ENCODE measurements around the gene DCAF12. TPM values are rescaled to one million over a fixed set of nuclear protein-coding genes. Genes with fewer than 3 reads are reported as not detected.
A peak's percentile ranks its signal among the peaks of the same experiment; 100 is the strongest.

DCAF12 gene
- total and polyA plus RNA-seq, 4 donors, result 8.4 to 120 (median 16.0) TPM

DNA sequence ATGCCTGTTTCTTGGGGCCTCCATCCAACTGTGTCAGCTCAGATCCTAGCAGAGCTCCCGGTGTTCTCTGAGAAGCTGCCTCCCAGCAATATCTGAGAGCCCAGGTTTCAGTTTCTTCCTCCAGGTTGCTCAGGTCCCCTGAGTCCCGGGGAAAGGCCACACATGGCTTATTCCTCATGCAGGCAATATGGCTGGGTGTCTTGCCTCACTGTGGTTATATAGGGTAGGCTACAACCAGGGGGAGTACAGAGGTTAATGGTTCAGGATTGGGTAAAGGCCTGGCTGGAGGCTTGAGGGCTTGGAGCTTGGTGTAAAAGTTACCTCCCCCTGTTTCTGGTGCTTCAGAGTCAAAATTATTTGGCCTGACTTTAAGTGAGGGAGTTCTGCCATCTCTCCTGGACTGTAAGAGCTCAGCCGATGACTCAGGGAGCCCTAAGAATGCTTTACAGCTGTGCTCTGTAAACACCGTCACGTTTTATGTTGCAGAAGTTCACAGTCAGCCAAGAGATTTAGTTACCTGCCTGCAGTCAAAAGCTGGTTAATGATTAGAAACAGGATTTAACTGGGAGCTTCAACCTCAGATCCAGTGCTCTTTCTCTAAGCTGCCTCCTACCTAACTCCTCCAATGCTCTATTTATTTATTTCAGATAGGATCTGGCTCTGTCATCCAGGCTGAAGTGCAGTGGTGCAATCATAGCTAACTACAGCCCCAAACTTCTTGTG, 53.5 kb downstream of the DCAF12 start (continued):
- TF ChIP-seq, protein P1, sequence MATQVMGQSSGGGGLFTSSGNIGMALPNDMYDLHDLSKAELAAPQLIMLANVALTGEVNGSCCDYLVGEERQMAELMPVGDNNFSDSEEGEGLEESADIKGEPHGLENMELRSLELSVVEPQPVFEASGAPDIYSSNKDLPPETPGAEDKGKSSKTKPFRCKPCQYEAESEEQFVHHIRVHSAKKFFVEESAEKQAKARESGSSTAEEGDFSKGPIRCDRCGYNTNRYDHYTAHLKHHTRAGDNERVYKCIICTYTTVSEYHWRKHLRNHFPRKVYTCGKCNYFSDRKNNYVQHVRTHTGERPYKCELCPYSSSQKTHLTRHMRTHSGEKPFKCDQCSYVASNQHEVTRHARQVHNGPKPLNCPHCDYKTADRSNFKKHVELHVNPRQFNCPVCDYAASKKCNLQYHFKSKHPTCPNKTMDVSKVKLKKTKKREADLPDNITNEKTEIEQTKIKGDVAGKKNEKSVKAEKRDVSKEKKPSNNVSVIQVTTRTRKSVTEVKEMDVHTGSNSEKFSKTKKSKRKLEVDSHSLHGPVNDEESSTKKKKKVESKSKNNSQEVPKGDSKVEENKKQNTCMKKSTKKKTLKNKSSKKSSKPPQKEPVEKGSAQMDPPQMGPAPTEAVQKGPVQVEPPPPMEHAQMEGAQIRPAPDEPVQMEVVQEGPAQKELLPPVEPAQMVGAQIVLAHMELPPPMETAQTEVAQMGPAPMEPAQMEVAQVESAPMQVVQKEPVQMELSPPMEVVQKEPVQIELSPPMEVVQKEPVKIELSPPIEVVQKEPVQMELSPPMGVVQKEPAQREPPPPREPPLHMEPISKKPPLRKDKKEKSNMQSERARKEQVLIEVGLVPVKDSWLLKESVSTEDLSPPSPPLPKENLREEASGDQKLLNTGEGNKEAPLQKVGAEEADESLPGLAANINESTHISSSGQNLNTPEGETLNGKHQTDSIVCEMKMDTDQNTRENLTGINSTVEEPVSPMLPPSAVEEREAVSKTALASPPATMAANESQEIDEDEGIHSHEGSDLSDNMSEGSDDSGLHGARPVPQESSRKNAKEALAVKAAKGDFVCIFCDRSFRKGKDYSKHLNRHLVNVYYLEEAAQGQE (IDR thresholded peaks at IDR 0.05), result no peak
- peak; percentile 71 for TF ChIP-seq FOXA1 (IDR thresholded peaks at IDR 0.05)
- no peak for TF ChIP-seq TAF1 (conservative IDR thresholded peaks at IDR 0.05)

- no peaks in the 10 kb centered on the region for H3K9me3 ChIP-seq (ENCODE audit: control insufficient read depth in 4 of 4, low read length in 3 of 4)
- no peak for DNase-seq (ENCODE audit: low spot score)
- TF ChIP-seq YY1 (IDR thresholded peaks at IDR 0.05) (no peak), RAD21 (IDR thresholded peaks at IDR 0.05) (no peak), RXRA (IDR thresholded peaks at IDR 0.05) (no peak), FOXA2 (IDR thresholded peaks at IDR 0.05) (no peak), HNF4A (conservative IDR thresholded peaks at IDR 0.05) (no peak), HNF4G (IDR thresholded peaks at IDR 0.05) (no peak), CTCF (IDR thresholded peaks at IDR 0.05; ENCODE audit: low read depth, low read length, missing input control) (no peak), EGR1 (IDR thresholded peaks at IDR 0.05; ENCODE audit: low read depth in 2 of 2) (no peak), TAF1 (conservative IDR thresholded peaks at IDR 0.05) (no peak), SP1 (IDR thresholded peaks at IDR 0.05) (no peak), GABPA (IDR thresholded peaks at IDR 0.05 in 1 of 2, conservative IDR thresholded peaks at IDR 0.05 in 1 of 2) (no peak), MAX (IDR thresholded peaks at IDR 0.05) (no peak), JUND (IDR thresholded peaks at IDR 0.05) (no peak), FOXA1 (IDR thresholded peaks at IDR 0.05) (no peak), NR2F2 (IDR thresholded peaks at IDR 0.05) (no peak)
- TF ChIP-seq, protein P1 (IDR thresholded peaks at IDR 0.05), result no peak
- TF ChIP-seq, protein P2, sequence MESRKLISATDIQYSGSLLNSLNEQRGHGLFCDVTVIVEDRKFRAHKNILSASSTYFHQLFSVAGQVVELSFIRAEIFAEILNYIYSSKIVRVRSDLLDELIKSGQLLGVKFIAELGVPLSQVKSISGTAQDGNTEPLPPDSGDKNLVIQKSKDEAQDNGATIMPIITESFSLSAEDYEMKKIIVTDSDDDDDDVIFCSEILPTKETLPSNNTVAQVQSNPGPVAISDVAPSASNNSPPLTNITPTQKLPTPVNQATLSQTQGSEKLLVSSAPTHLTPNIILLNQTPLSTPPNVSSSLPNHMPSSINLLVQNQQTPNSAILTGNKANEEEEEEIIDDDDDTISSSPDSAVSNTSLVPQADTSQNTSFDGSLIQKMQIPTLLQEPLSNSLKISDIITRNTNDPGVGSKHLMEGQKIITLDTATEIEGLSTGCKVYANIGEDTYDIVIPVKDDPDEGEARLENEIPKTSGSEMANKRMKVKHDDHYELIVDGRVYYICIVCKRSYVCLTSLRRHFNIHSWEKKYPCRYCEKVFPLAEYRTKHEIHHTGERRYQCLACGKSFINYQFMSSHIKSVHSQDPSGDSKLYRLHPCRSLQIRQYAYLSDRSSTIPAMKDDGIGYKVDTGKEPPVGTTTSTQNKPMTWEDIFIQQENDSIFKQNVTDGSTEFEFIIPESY (IDR thresholded peaks at IDR 0.05), result no peak
- TF ChIP-seq, protein P3, sequence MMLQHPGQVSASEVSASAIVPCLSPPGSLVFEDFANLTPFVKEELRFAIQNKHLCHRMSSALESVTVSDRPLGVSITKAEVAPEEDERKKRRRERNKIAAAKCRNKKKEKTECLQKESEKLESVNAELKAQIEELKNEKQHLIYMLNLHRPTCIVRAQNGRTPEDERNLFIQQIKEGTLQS (IDR thresholded peaks at IDR 0.05), result no peak
- peaks cover 3 to 18% (median 15%) of the 10 kb centered on the region in 4 donors for H3K4me1 ChIP-seq (ENCODE audit: control insufficient read depth in 4 of 4, insufficient read depth in 4 of 4, low read length in 3 of 4)
- WGBS, result 96% methylated on average over 2 of the region's 2 CpGs
- no peak overlapping the region for H3K4me3 ChIP-seq (ENCODE audit: low read depth in 1 of 3, low read length in 3 of 3)
- no peaks in the 10 kb centered on the region for H3K27me3 ChIP-seq (ENCODE audit: control insufficient read depth in 4 of 4, insufficient read depth in 4 of 4, low read length in 3 of 4)
- no peak overlapping the region for H3K9ac ChIP-seq (ENCODE audit: low read depth in 1 of 2, low read length in 2 of 2)
- no peak overlapping the region for H3K27ac ChIP-seq (ENCODE audit: low read depth in 1 of 2, low read length in 2 of 2)
- H3K36me3 ChIP-seq (ENCODE audit: control insufficient read depth in 4 of 4, insufficient read depth in 3 of 4, low read depth in 1 of 4, low read length in 3 of 4), result no peaks in the 10 kb centered on the region
These were observed 54.1 kb downstream of the DCAF12 start for GRCh38 chr9:34072410-34072809.

Measured in liver (tissue), 9 donors.